CD4-positive, alpha-beta T cell treated with Interleukin-4 for 4 hours (primary cell): Measurements from ENCODE around the gene HSD17B14.
"Not testable (repeated sequence)": the region's sequence is repeated elsewhere in the genome, so short reads cannot be mapped to it uniquely, and the experiment has no call there.

Source experiments
- DNase-seq: peaks from one replicate; pipeline ENCODE4 v3.0.0-alpha.2; 2020

HSD17B14 gene

DNA sequence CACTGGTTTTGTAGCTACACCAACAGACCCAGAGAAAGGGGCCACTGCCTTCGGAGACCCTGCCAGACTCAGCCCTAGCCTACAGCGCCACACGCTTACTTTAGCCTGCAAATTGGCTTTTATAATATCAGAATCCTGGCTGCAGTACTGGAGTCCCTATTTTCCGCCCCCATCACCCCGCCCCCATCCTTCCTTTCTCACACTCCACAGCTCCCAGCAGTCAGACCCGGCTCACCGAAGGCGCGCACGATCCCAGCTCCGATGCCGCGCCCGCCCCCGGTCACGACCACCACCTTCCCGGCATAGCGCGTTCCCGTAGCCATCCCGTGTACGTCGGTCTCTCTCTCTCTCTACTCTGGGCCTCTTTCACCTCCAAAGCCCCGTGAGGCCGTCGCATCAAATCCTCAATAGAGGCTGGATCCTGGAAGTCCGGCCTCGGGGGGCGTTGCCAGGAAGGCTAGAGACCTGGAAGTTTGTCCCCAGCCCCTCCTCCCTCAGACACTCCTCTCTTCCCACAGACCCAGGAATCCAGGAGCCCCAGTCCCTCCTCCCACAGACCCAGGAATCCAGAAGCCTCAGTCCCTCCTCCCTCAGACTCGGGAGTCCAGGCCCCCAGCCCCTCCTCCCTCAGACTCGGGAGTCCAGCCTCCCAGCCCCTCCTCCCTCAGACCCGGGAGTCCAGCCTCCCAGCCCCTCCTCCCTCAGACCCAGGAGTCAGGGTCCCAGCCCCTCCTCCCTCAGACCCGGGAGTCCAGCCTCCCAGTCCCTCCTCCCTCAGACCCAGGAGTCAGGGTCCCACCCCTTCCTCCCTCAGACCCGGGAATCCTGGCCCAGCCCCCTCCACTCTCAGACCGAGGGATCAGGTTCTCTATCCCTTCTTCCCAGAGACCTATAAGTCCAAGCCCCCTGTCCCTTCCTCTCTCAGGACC lies at the start of gene HSD17B14:
Gene HSD17B14 (minus strand): TSS at position 403 of the 929 bp plus-strand sequence. CDS start 80 bp downstream, at position 323.
- DNase-seq = no peak

GRCh38 chr19:48883726-48884125 lies 47.4 kb upstream of the HSD17B14 start:
- DNase-seq = no peak

GRCh38 chr19:48881741-48882657 lies 45.7 kb upstream of the HSD17B14 start:
- no peak for DNase-seq

DNA sequence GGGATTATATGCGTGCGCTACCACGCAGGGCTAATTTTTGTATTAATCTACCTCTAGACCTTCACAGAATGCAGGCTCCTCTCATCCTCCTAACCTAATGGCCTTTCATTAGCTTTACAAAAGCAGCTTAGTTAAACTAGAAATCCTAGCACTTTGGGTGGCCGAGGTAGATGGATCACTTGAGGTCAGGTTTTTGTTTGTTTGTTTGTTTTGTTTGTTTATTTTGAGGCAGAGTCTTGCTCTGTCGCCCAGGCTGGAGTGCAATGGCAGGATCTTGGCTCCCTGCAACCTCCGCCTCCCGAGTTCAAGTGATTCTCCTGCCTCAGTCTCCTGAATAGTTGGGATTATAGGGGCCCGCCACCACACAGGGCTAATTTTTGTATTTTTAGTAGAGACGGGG lies 43.4 kb upstream of the HSD17B14 start:
- not testable (repeated sequence) for DNase-seq

- no peak for DNase-seq
Observed at GRCh38 chr19:48879025-48879637, 42.8 kb upstream of the HSD17B14 start.

- DNase-seq = no peak
Observed at GRCh38 chr19:48878196-48879024, 42.1 kb upstream of the HSD17B14 start.

DNA sequence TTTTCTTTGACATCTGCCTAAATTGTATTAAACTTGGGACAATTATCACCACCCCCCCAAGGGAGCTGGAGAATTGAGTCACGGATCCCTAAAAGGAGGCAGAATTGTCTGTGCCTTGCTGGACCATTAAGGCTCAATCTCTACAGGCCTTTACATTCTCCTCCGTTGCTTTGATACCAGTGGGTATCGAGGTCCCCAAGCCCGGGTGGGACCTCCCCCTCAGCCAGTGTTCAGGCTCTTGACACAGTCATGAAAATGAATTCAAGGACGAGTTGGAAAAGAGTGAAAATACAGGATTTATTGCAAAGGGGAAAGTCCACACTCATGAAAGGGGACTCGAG lies 41.5 kb upstream of the HSD17B14 start:
- DNase-seq = no peak

GRCh38 chr19:48876043-48876981 lies 40.0 kb upstream of the HSD17B14 start:
- peak; percentile 63 for DNase-seq

GRCh38 chr19:48874303-48875135 lies 38.2 kb upstream of the HSD17B14 start:
- DNase-seq = no peak

GRCh38 chr19:48873476-48874302 lies 37.4 kb upstream of the HSD17B14 start:
- DNase-seq = no peak

DNA sequence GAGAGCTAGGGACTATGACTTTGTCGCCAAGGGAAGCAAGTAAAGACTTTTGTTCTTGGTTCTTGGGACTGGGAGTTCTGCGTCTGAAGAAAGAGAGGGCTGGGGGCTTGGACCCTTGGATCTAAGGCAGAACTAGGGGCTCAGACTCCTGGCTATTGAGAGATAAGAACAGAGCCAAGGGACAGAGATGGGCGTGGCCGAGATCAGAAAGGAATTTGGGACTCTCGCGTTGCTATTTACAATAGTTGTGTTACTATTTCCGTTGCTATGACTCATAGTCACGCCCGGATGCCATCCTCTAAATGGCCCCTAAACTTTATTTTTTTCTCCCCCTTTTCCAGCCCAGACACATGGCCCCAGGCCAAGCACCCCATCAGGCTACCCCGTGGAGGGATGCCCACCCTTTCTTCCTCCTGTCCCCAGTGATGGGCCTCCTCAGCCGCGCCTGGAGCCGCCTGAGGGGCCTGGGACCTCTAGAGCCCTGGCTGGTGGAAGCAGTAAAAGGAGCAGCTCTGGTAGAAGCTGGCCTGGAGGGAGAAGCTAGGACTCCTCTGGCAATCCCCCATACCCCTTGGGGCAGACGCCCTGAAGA lies 36.7 kb upstream of the HSD17B14 start:
- DNase-seq = peak; percentile 91

DNA sequence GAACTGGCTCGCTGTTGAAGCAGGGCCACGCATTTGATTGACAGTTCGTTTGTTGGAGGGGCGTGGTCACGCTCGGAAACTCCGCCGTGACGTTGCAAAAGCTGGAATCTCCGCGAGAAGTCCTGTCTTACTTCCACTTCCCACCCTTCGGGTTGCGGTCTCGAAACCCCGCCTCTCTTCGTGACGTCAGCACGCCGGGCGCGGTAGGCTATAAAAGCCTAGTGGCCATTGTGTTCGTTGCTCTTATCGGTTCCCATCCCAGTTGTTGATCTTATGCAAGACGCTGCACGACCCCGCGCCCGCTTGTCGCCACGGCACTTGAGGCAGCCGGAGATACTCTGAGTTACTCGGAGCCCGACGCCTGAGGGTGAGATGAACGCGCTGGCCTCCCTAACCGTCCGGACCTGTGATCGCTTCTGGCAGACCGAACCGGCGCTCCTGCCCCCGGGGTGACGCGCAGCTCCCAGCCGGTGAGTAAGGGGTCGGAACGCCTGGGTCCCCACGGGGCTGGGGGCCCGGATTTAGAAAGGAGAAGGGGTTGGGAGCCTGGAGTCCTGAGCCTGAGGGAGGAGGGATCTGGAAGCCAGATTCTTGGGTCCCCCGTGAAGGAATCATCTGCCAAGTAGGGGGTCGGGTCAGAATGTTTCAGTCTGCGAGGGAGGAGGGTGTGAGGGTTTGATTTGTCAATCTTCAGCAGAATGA lies 36.0 kb upstream of the HSD17B14 start, which contains the start of gene PPP1R15A:
Gene PPP1R15A (plus strand): TSS at position 240 of the 702 bp plus-strand sequence. CDS start 813 bp downstream, outside the sequence.
- DNase-seq = peak; percentile 99

- DNase-seq = not testable (repeated sequence)
Observed at GRCh38 chr19:48871471-48872181, 35.3 kb upstream of the HSD17B14 start.

DNA sequence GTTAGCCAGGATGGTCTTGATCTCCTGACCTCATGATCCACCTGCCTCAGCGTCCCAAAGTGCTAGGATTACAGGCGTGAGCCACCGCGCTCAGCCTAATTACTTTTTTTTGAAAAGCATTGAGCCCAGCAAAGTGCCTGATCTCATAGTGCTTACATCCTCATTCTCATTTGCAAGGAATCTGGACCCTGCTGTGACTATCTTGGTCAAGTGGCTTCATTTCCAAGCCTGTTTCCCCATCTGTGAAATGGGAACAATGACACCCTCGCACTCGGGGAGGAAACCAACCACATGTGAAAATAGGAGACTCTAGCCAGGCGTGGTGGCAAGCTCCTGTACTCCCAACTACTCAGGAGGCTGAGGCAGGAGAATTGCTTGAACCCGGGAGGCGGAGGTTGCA lies 33.8 kb upstream of the HSD17B14 start:
- no peak for DNase-seq

- no peak for DNase-seq
Observed at GRCh38 chr19:48868114-48868886, 32.0 kb upstream of the HSD17B14 start, which contains the start of gene PLEKHA4. Gene PLEKHA4, minus strand, starts transcription at chr19:48868617. Its CDS starts 997 bp downstream, at chr19:48867620.

GRCh38 chr19:48867746-48868113 lies 31.4 kb upstream of the HSD17B14 start:
- no peak for DNase-seq
